Activated naive CD4-positive, alpha-beta T cell treated with anti-CD3 and anti-CD28 coated beads, Interleukin-2, amount 50 U/mL, for 16 hours (primary cell): ENCODE results near the gene IL17REL.

Experiments used
- DNase-seq: peaks from one replicate; pipeline ENCODE4 v3.0.0-alpha.2; 2020

The IL17REL gene

GRCh38 chr22:49954991-49955580, 57.5 kb downstream of the IL17REL start:
- no peak for DNase-seq

GRCh38 chr22:49954354-49954753, 58.2 kb downstream of the IL17REL start:
- no peak for DNase-seq

GRCh38 chr22:49953680-49954344, 58.8 kb downstream of the IL17REL start:
- DNase-seq, result no peak

- no peak for DNase-seq
Observed at GRCh38 chr22:49953027-49953679, 59.4 kb downstream of the IL17REL start.

- no peak for DNase-seq
Observed at GRCh38 chr22:49951986-49952896, 60.3 kb downstream of the IL17REL start.

GRCh38 chr22:49951678-49951985, 60.9 kb downstream of the IL17REL start:
- DNase-seq, result no peak

GRCh38 chr22:49951000-49951677, 61.4 kb downstream of the IL17REL start:
- DNase-seq, result no peak

GRCh38 chr22:49950396-49950994, 62.1 kb downstream of the IL17REL start:
- DNase-seq, result no peak

GRCh38 chr22:49949914-49950292, 62.7 kb downstream of the IL17REL start:
- no peak for DNase-seq

GRCh38 chr22:49948958-49949913, 63.3 kb downstream of the IL17REL start:
- no peak for DNase-seq

- no peak for DNase-seq
Observed at GRCh38 chr22:49948116-49948957, 64.2 kb downstream of the IL17REL start.

GRCh38 chr22:49947296-49947622, 65.3 kb downstream of the IL17REL start:
- DNase-seq, result no peak

- DNase-seq, result no peak
Observed at GRCh38 chr22:49946612-49947295, 65.8 kb downstream of the IL17REL start.

GRCh38 chr22:49945042-49945794, 67.3 kb downstream of the IL17REL start:
- DNase-seq, result peak; percentile 47
